H1 (cell line): ENCODE measurements around the gene VAV2. TPM values are rescaled to one million over a fixed set of nuclear protein-coding genes. Genes with fewer than 3 reads are reported as not detected.

ENCODE experiments used
- CTCF ChIA-PET: fragments of 300-600 bp; sonication (Branson Sonifier 250); formaldehyde crosslinking; loops from one replicate; lab custom pipeline; 2021; ENCODE audit not compliant: partially characterized antibody; lab: Charles Lee
- POLR2A ChIA-PET: fragments of 300-600 bp; sonication (Branson Sonifier 250); formaldehyde crosslinking; loops from one replicate; lab custom pipeline; 2021; ENCODE audit warnings: inconsistent platforms; ENCODE audit not compliant: partially characterized antibody; lab: Charles Lee
- DNase-seq, 2 experiments: peaks; one replicate each; pipeline versions ENCODE4 v3.0.0 to v3.0.0-alpha.2; 2010 to 2022; ENCODE audit warnings: low spot score in 2 of 2, low read depth in 1 of 2, mixed read lengths in 1 of 2
- FAIRE-seq: peaks from 2 replicates; lab custom pipeline; 2011; peaks lifted over from hg19 to GRCh38; lab: Jason Lieb, UNC
- H2AFZ ChIP-seq: 2 replicates; pipeline ENCODE4 v1.8.1; 2012; ENCODE audit warnings: low read length, inconsistent platforms
- H2AK5ac ChIP-seq: 2 replicates; pipeline ENCODE4 v1.6.1; 2013; ENCODE audit warnings: low read depth, low read length
- H2BK120ac ChIP-seq: replicated peaks from 2 replicates; pipeline ENCODE3; 2013; ENCODE audit warnings: low read depth, low read length, inconsistent platforms
- H2BK12ac ChIP-seq: 2 replicates; pipeline ENCODE4 v1.6.1; 2013; ENCODE audit warnings: low read depth, low read length
- H2BK15ac ChIP-seq: 2 replicates; pipeline ENCODE4 v1.6.1; 2013; ENCODE audit warnings: low read length
- H2BK20ac ChIP-seq: 2 replicates; pipeline ENCODE4 v1.6.1; 2013; ENCODE audit warnings: low read length
- H2BK5ac ChIP-seq: 2 replicates; pipeline ENCODE4 v1.6.1; 2013; ENCODE audit warnings: low read depth, low read length
- H3K14ac ChIP-seq: 2 replicates; pipeline ENCODE4 v1.6.1; 2013; ENCODE audit warnings: inconsistent platforms; ENCODE audit not compliant: insufficient read length
- H3K18ac ChIP-seq: 2 replicates; pipeline ENCODE4 v1.6.1; 2013; ENCODE audit warnings: low read length; ENCODE audit errors: extremely low read depth
- H3K23ac ChIP-seq: 2 replicates; pipeline ENCODE4 v1.6.1; 2013; ENCODE audit warnings: inconsistent platforms; ENCODE audit not compliant: insufficient read length
- H3K23me2 ChIP-seq: 2 replicates; pipeline ENCODE4 v1.6.1; 2013; ENCODE audit warnings: low read depth, low read length
- H3K27ac ChIP-seq: 2 replicates; pipeline ENCODE4 v1.6.1; 2011; ENCODE audit warnings: low read depth, low read length, inconsistent platforms
- H3K27me3 ChIP-seq, 4 experiments: replicated peaks in 1 of 4; 1 replicate in 1 of 4; 2 replicates in 3 of 4; pipeline versions ENCODE4 v1.6.1 to v1.8.1; 2011 to 2013; ENCODE audit warnings: low read length in 3 of 4, mild to moderate bottlenecking in 3 of 4, inconsistent platforms in 2 of 4, mixed read lengths in 2 of 4, moderate library complexity in 1 of 4; ENCODE audit not compliant: control insufficient read depth in 3 of 4, insufficient read depth in 3 of 4; ENCODE audit errors: extremely low read depth in 1 of 4
- H3K36me3 ChIP-seq, 4 experiments: 2 replicates each; pipeline versions ENCODE4 v1.6.1 to v1.8.1; 2011 to 2013; ENCODE audit warnings: mild to moderate bottlenecking in 4 of 4, low read length in 3 of 4, moderate library complexity in 2 of 4, control low read depth in 1 of 4, inconsistent platforms in 1 of 4; ENCODE audit not compliant: insufficient read depth in 4 of 4, control insufficient read depth in 2 of 4
- H3K4ac ChIP-seq: replicated peaks from 2 replicates; pipeline ENCODE3; 2013; ENCODE audit warnings: low read length, low read depth, mixed read lengths, inconsistent platforms; ENCODE audit not compliant: insufficient read length
- H3K4me1 ChIP-seq, 4 experiments: replicated peaks in 1 of 4; 1 replicate in 1 of 4; 2 replicates in 3 of 4; pipeline versions ENCODE4 v1.6.1 to v1.8.1; 2011 to 2013; ENCODE audit warnings: low read length in 3 of 4, inconsistent platforms in 2 of 4, mixed read lengths in 1 of 4; ENCODE audit not compliant: insufficient read depth in 4 of 4, control insufficient read depth in 3 of 4
- H3K4me2 ChIP-seq, 2 experiments: 2 replicates each; pipeline versions ENCODE4 v1.6.1 to v1.8.1; 2011 to 2013; ENCODE audit warnings: low read depth in 2 of 2, low read length in 2 of 2, control low read depth in 1 of 2, inconsistent platforms in 1 of 2, mild to moderate bottlenecking in 1 of 2; ENCODE audit not compliant: insufficient read depth in 1 of 2
- H3K4me3 ChIP-seq, 4 experiments: fragments of 200-600, 300-600 bp in 1 of 4; sonication (generic), shearing (Covaris generic), sonication (Bioruptor Twin) in 1 of 4; 2 replicates each; pipeline versions ENCODE4 v1.5.1 to v1.8.1; 2011 to 2016; ENCODE audit warnings: low read length in 4 of 4, low read depth in 3 of 4, control low read depth in 2 of 4, inconsistent platforms in 2 of 4, mild to moderate bottlenecking in 2 of 4, mixed read lengths in 1 of 4, moderate library complexity in 1 of 4; ENCODE audit not compliant: insufficient read depth in 2 of 4; ENCODE audit errors: extremely low read depth in 1 of 4
- H3K56ac ChIP-seq: replicated peaks from 2 replicates; pipeline ENCODE3; 2013; ENCODE audit warnings: low read depth, mild to moderate bottlenecking, mixed read lengths, low read length, inconsistent platforms; ENCODE audit not compliant: insufficient read length
- H3K79me1 ChIP-seq: 2 replicates; pipeline ENCODE4 v1.6.1; 2013; ENCODE audit warnings: low read depth, low read length, control low read depth
- H3K79me2 ChIP-seq, 2 experiments: 2 replicates each; pipeline versions ENCODE4 v1.6.1 to v1.8.1; 2012 to 2013; ENCODE audit warnings: low read length in 2 of 2, mild to moderate bottlenecking in 2 of 2, inconsistent platforms in 1 of 2; ENCODE audit not compliant: insufficient read depth in 2 of 2, control insufficient read depth in 1 of 2
- H3K9ac ChIP-seq, 4 experiments: replicated peaks in 1 of 4; 1 replicate in 1 of 4; 2 replicates in 3 of 4; pipeline versions ENCODE4 v1.6.1 to v1.8.1; 2011 to 2013; ENCODE audit warnings: low read depth in 3 of 4, low read length in 3 of 4, control low read depth in 2 of 4, mild to moderate bottlenecking in 2 of 4, moderate library complexity in 2 of 4, inconsistent platforms in 1 of 4; ENCODE audit errors: extremely low read depth in 1 of 4
- H3K9me3 ChIP-seq, 2 experiments: 2 replicates each; pipeline versions ENCODE4 v1.6.1 to v1.8.1; 2012 to 2013; ENCODE audit warnings: mild to moderate bottlenecking in 2 of 2, moderate library complexity in 2 of 2, control low read depth in 1 of 2, inconsistent platforms in 1 of 2, low read depth in 1 of 2, low read length in 1 of 2, mixed read lengths in 1 of 2; ENCODE audit not compliant: insufficient read depth in 2 of 2
- H4K20me1 ChIP-seq, 2 experiments: replicated peaks in 1 of 2; 2 replicates each; pipeline versions ENCODE3 to v1.8.1; 2011 to 2013; ENCODE audit warnings: inconsistent platforms in 2 of 2, low read length in 2 of 2, mild to moderate bottlenecking in 1 of 2; ENCODE audit not compliant: insufficient read depth in 2 of 2, control insufficient read depth in 1 of 2
- H4K5ac ChIP-seq: 2 replicates; pipeline ENCODE4 v1.6.1; 2013; ENCODE audit warnings: low read length, low read depth, mixed read lengths, inconsistent platforms; ENCODE audit not compliant: insufficient read length
- H4K8ac ChIP-seq: 2 replicates; pipeline ENCODE4 v1.8.0; 2013; ENCODE audit warnings: mild to moderate bottlenecking, moderate library complexity, low read length, inconsistent platforms; ENCODE audit not compliant: insufficient read depth; ENCODE audit errors: extremely low read depth
- H4K91ac ChIP-seq: replicated peaks from 2 replicates; pipeline ENCODE3; 2013; ENCODE audit warnings: low read length, mixed read lengths, inconsistent platforms; ENCODE audit not compliant: insufficient read length
- CBX5 ChIP-seq: fragments of 300-800, 300-1000 bp; sonication (generic); IDR thresholded peaks from 2 replicates; pipeline ENCODE4 v1.7.1; 2016; ENCODE audit warnings: antibody characterized with exemption, low read length, low read depth
- CHD2 ChIP-seq: IDR thresholded peaks from 2 replicates; pipeline ENCODE4 v1.6.1; 2012; ENCODE audit warnings: low read length, improper control_type of control experiment
- FOSL1 ChIP-seq: IDR thresholded peaks from 2 replicates; pipeline ENCODE4 v1.6.1; 2011; ENCODE audit warnings: mild to moderate bottlenecking, low read depth, low read length, moderate library complexity; ENCODE audit not compliant: insufficient read depth
- KDM4A ChIP-seq: IDR thresholded peaks from one replicate; pipeline ENCODE4 v1.7.1; 2012; ENCODE audit warnings: low read depth, mild to moderate bottlenecking, moderate library complexity, low read length, inconsistent platforms; ENCODE audit not compliant: severe bottlenecking
- POLR2AphosphoS5 ChIP-seq: IDR thresholded peaks from 2 replicates; pipeline ENCODE4 v1.6.1; 2011; ENCODE audit warnings: low read depth, low read length
- RNF2 ChIP-seq: fragments of 200-900, 300-1000 bp; sonication (generic); IDR thresholded peaks from 2 replicates; pipeline ENCODE4 v1.7.1; 2016; ENCODE audit warnings: borderline replicate concordance, low read depth, mild to moderate bottlenecking, antibody characterized with exemption, low read length; ENCODE audit not compliant: poor library complexity, severe bottlenecking; ENCODE audit errors: missing control alignments
- SIRT6 ChIP-seq: IDR thresholded peaks from one replicate; pipeline ENCODE4 v1.7.1; 2012; ENCODE audit warnings: low read length, inconsistent platforms
- TAF1 ChIP-seq: IDR thresholded peaks from 2 replicates; pipeline ENCODE4 v1.6.1; 2011; ENCODE audit warnings: mild to moderate bottlenecking, low read depth, low read length
- TBP ChIP-seq: IDR thresholded peaks from 2 replicates; pipeline ENCODE4 v1.6.1; 2011; ENCODE audit warnings: low read depth, low read length, improper control_type of control experiment
- TCF12 ChIP-seq: IDR thresholded peaks from 2 replicates; pipeline ENCODE4 v1.6.1; 2011; ENCODE audit warnings: low read depth, mild to moderate bottlenecking, low read length
- YY1 ChIP-seq: IDR thresholded peaks from 2 replicates; pipeline ENCODE4 v1.6.1; 2011; ENCODE audit warnings: low read depth, mild to moderate bottlenecking, low read length
- WGBS, 2 experiments: shearing (Covaris generic) in 1 of 2; methylation state at CpG; one replicate each; pipeline versions ENCODE4 v1.1.6 to v1.1.7; 2013 to 2015; ENCODE audit warnings: low lambda C conversion rate in 2 of 2, mixed read lengths in 2 of 2, inconsistent platforms in 1 of 2, low coverage in 1 of 2, missing lambda C conversion rate in 1 of 2; ENCODE audit not compliant: insufficient replicate concordance in 2 of 2, insufficient coverage in 1 of 2, insufficient read length in 1 of 2; ENCODE audit errors: extremely low coverage in 1 of 2, missing lambda C conversion rate in 1 of 2; 5-methylcytosine and 5-hydroxymethylcytosine counted together
- polyA plus RNA-seq, 7 experiments: library from polyadenylated mRNA; depleted of rRNA in 3 of 7; stranded (reverse) in 5 of 7; unstranded in 2 of 7; fragments of >200 nt in 5 of 7; fragments of 200-250 nt in 2 of 7; gene quantifications; 1 replicate in 5 of 7; 2 replicates in 1 of 7; 4 replicates in 1 of 7; pipeline versions ENCODE4 v1.2.1 to v1.2.3, GENCODE V29; 2011 to 2013; ENCODE audit warnings: missing spikeins in 2 of 7, mixed read lengths in 2 of 7
- total RNA-seq: library from RNA; stranded (reverse); fragmentation: NEBNext Ultra II Directional; extraction: Animal tissue kit (Norgen Biotek cat#: 25700); gene quantifications from 2 replicates; pipeline ENCODE4 v1.2.1, GENCODE V29; 2021
- TF ChIP-seq, protein P1 (sequence below): IDR thresholded peaks from 2 replicates; pipeline ENCODE4 v1.6.1; 2012; ENCODE audit warnings: low read length, inconsistent platforms

Gene VAV2
- total and polyA plus RNA-seq, 2 of the 8 experiments (the other 6 are each of a cell fraction or from before 2014, with no cell fraction given) = 13.6 to 37.6 TPM

DNA sequence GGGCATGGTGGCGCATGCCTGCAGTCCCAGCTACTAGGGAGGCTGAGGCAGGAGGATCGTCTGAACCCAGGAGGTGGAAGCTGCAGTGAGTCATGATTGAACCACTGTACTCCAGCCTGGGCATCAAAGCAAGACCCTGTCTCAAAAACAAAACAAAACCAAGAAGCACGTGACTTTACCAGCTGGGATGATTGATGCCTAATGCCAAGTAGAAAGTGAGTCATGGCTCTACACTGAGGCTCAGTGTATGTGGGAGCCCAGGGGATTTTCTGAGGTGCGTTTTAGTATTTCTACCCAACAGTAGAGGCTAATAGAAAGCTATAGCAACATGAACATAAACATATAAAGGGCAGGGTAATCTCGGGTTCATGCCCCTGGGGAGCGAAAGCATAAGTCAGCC lies 19.3 kb upstream of the VAV2 start:
- H4K91ac ChIP-seq = no peak overlapping the region
- H3K23ac ChIP-seq = no peak overlapping the region
- CTCF ChIA-PET = interaction anchor here (1.8 kb wide), 1 partner anchor 17 kb away, joined by 6 read pairs; no protein-coding TSS in a partner anchor
- H3K79me1 ChIP-seq = no peaks in the 10 kb centered on the region
- peaks cover 0 to 2% (median 0%) of the 10 kb centered on the region in 4 experiments; a peak in 1 of 7 replicates for H3K27me3 ChIP-seq
- DNase-seq (no peak), FAIRE-seq (no peak)
- no peaks in the 10 kb centered on the region for H3K36me3 ChIP-seq
- H4K8ac ChIP-seq = no peak overlapping the region
- no peaks in the 10 kb centered on the region for H3K4me1 ChIP-seq
- no peak overlapping the region for H4K5ac ChIP-seq
- no peak overlapping the region for H3K18ac ChIP-seq
- no peak overlapping the region for H2BK20ac ChIP-seq
- WGBS, 2 experiments = 92% methylated on average over 6 of the region's 6 CpGs; no CpG with 5 or more reads in 1 of the 2 experiments
- no peak overlapping the region for H2AK5ac ChIP-seq
- TF ChIP-seq FOSL1 = no peak
- TF ChIP-seq POLR2AphosphoS5 = no peak
- TF ChIP-seq TCF12 = no peak
- TF ChIP-seq TBP = no peak
- TF ChIP-seq, protein P1, sequence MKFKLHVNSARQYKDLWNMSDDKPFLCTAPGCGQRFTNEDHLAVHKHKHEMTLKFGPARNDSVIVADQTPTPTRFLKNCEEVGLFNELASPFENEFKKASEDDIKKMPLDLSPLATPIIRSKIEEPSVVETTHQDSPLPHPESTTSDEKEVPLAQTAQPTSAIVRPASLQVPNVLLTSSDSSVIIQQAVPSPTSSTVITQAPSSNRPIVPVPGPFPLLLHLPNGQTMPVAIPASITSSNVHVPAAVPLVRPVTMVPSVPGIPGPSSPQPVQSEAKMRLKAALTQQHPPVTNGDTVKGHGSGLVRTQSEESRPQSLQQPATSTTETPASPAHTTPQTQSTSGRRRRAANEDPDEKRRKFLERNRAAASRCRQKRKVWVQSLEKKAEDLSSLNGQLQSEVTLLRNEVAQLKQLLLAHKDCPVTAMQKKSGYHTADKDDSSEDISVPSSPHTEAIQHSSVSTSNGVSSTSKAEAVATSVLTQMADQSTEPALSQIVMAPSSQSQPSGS = no peak
- TF ChIP-seq RNF2 = no peak
- no peak for TF ChIP-seq YY1
- no peak for TF ChIP-seq KDM4A
- no peak for TF ChIP-seq CHD2
- TF ChIP-seq SIRT6 = no peak
- no peak for TF ChIP-seq TAF1
- TF ChIP-seq CBX5 = no peak
- H2BK5ac ChIP-seq = no peak overlapping the region
- no peak overlapping the region for H2AFZ ChIP-seq
- no peak overlapping the region for H3K56ac ChIP-seq
- H3K23me2 ChIP-seq = no peaks in the 10 kb centered on the region
- H3K27ac ChIP-seq = no peak overlapping the region
- no peaks in the 10 kb centered on the region for H4K20me1 ChIP-seq
- no peak overlapping the region for H2BK120ac ChIP-seq
- H3K9me3 ChIP-seq = peaks cover 26 to 34% of the 10 kb centered on the region in 2 experiments
- H3K14ac ChIP-seq = no peak overlapping the region
- H2BK12ac ChIP-seq = no peak overlapping the region
- no peak overlapping the region for H3K4ac ChIP-seq
- H3K9ac ChIP-seq = no peak overlapping the region
- H3K4me3 ChIP-seq = no peak overlapping the region
- no peak overlapping the region for H3K4me2 ChIP-seq
- POLR2A ChIA-PET = no interaction called here
- no peak overlapping the region for H2BK15ac ChIP-seq
- no peaks in the 10 kb centered on the region for H3K79me2 ChIP-seq
